K562 (cell line): ENCODE measurements around the gene NKAPL. TPM values are rescaled to one million over a fixed set of nuclear protein-coding genes. Genes with fewer than 3 reads are reported as not detected.

Experiments
- CCNT2 ChIP-seq: IDR thresholded peaks from 2 replicates; pipeline ENCODE4 v1.6.1; 2011; ENCODE audit warnings: borderline replicate concordance, low read depth, mild to moderate bottlenecking, moderate library complexity, mixed read lengths, low read length; ENCODE audit not compliant: insufficient read length; ENCODE audit errors: extremely low read depth
- CHD2 ChIP-seq: IDR thresholded peaks from 2 replicates; pipeline ENCODE4 v1.6.1; 2011; ENCODE audit warnings: low read depth, low read length
- DACH1 ChIP-seq: fragments of 450-650 bp; IDR thresholded peaks from 2 replicates; pipeline ENCODE4 v1.6.1; 2018; ENCODE audit not compliant: partially characterized antibody
- DNMT1 ChIP-seq: fragments of 450-650 bp; IDR thresholded peaks from 2 replicates; pipeline ENCODE4 v1.6.1; 2016; ENCODE audit warnings: antibody characterized with exemption, mild to moderate bottlenecking
- ETS1 ChIP-seq: conservative IDR thresholded peaks from 2 replicates; pipeline ENCODE4 v1.6.1; 2011; ENCODE audit warnings: low read depth, mild to moderate bottlenecking, low read length; ENCODE audit not compliant: control insufficient read depth
- GATAD2B ChIP-seq: fragments of 450-650 bp; IDR thresholded peaks from 2 replicates; pipeline ENCODE4 v1.6.1; 2017; ENCODE audit warnings: mild to moderate bottlenecking, borderline replicate concordance
- JUND ChIP-seq, 2 experiments: IDR thresholded peaks; 2 replicates in 1 of 2; 3 replicates in 1 of 2; pipeline ENCODE4 v1.6.1; 2011; ENCODE audit warnings: borderline replicate concordance in 2 of 2, low read depth in 2 of 2, low read length in 2 of 2, improper control_type of control experiment in 1 of 2, missing biosample characterization in 1 of 2, missing genetic modification characterization in 1 of 2, missing genetic modification reagents in 1 of 2
- MBD2 ChIP-seq: sonication (generic); IDR thresholded peaks from 2 replicates; pipeline ENCODE4 v1.6.1; 2016; ENCODE audit warnings: low read depth, borderline replicate concordance
- MXI1 ChIP-seq: IDR thresholded peaks from 2 replicates; pipeline ENCODE4 v1.6.1; 2011; ENCODE audit warnings: low read depth, mild to moderate bottlenecking, improper control_type of control experiment, low read length
- NR2C1 ChIP-seq, 2 experiments: fragments of 450-650 bp; IDR thresholded peaks; 2 replicates each; pipeline ENCODE4 v1.6.1; 2017; ENCODE audit warnings: mild to moderate bottlenecking in 2 of 2, antibody characterized with exemption in 1 of 2, inconsistent platforms in 1 of 2, missing compliant biosample characterization in 1 of 2, missing genetic modification characterization in 1 of 2
- NUFIP1 ChIP-seq: fragments of 450-650 bp; IDR thresholded peaks from 2 replicates; pipeline ENCODE4 v1.6.1; 2018; ENCODE audit not compliant: partially characterized antibody
- PHF20 ChIP-seq: fragments of 450-650 bp; IDR thresholded peaks from 2 replicates; pipeline ENCODE4 v1.6.1; 2018; ENCODE audit not compliant: partially characterized antibody
- POLR2AphosphoS5 ChIP-seq: IDR thresholded peaks from 2 replicates; pipeline ENCODE4 v1.6.1; 2011; ENCODE audit warnings: mild to moderate bottlenecking, low read depth, low read length, moderate library complexity; ENCODE audit not compliant: control insufficient read depth, insufficient read depth
- RBM39 ChIP-seq: fragments of 200-400 bp; formaldehyde crosslinking; optimal IDR thresholded peaks from 2 replicates; pipeline ENCODE3; 2018; ENCODE audit warnings: low read depth, low read length
- TBP ChIP-seq: optimal IDR thresholded peaks from 2 replicates; pipeline ENCODE3; 2011; ENCODE audit warnings: low read depth, low read length, improper control_type of control experiment
- ZBED1 ChIP-seq: IDR thresholded peaks from 2 replicates; pipeline ENCODE4 v1.6.1; 2014
- ZFX ChIP-seq: sonication (generic); formaldehyde crosslinking; IDR thresholded peaks from 2 replicates; pipeline ENCODE4 v1.8.0; 2022; ENCODE audit warnings: mild to moderate bottlenecking, missing genetic modification reagents, moderate library complexity
- ZKSCAN3 ChIP-seq: fragments of 250-450 bp; sonication (Bioruptor Pico); IDR thresholded peaks from 2 replicates; pipeline ENCODE4 v1.4.0; 2020
- ZNF143 ChIP-seq: sonication (generic); formaldehyde crosslinking; IDR thresholded peaks from 2 replicates; pipeline ENCODE4 v1.9.0; 2022; ENCODE audit warnings: mild to moderate bottlenecking, missing genetic modification reagents
- ZNF146 ChIP-seq: IDR thresholded peaks from one replicate; pipeline ENCODE4 v1.6.1; 2018; ENCODE audit warnings: missing compliant biosample characterization; ENCODE audit not compliant: unreplicated experiment
- ZNF584 ChIP-seq: fragments of 200-800 bp; sonication (Bioruptor generic); IDR thresholded peaks from 2 replicates; pipeline ENCODE4 v1.6.1; 2016; ENCODE audit warnings: low read depth, mild to moderate bottlenecking, missing genetic modification characterization, missing compliant biosample characterization
- polyA plus RNA-seq, 8 experiments: library from polyadenylated mRNA; depleted of rRNA in 4 of 8; stranded (reverse) in 5 of 8; unstranded in 3 of 8; fragments of >200 nt; fragmentation: Nextera tagmentation in 2 of 8; fragmentation: Illumina TruSeq in 1 of 8; extraction: Ambion mirVana in 2 of 8; extraction: Trizol in 1 of 8; gene quantifications; 2 replicates each; pipeline versions ENCODE4 v1.2.1 to v1.2.3, GENCODE V29; 2011 to 2014; ENCODE audit warnings: inconsistent platforms in 1 of 8, missing spikeins in 1 of 8
- total RNA-seq, 7 experiments: library from RNA; depleted of rRNA in 6 of 7; stranded (reverse); fragments of >200 nt in 6 of 7; fragmentation: Illumina TruSeq in 2 of 7; extraction: Trizol in 2 of 7; gene quantifications; 2 replicates each; pipeline versions ENCODE4 v1.2.1 to v1.2.3, GENCODE V29; 2011 to 2021; ENCODE audit warnings: low replicate concordance in 1 of 7
- TF ChIP-seq, protein P1 (sequence below): fragments of 450-650 bp; IDR thresholded peaks from 2 replicates; pipeline ENCODE4 v1.6.1; 2016; ENCODE audit warnings: missing biosample characterization, missing genetic modification characterization
- TF ChIP-seq, protein P2 (sequence below): sonication (generic); IDR thresholded peaks from 2 replicates; pipeline ENCODE4 v1.6.1; 2016
- TF ChIP-seq, protein P3 (sequence below): fragments of 450-650 bp; formaldehyde crosslinking; IDR thresholded peaks from 2 replicates; pipeline ENCODE4 v1.4.0; 2022; ENCODE audit warnings: missing genetic modification characterization

NKAPL gene
- total and polyA plus RNA-seq, 9 of the 15 experiments (the other 6 are each of a cell fraction or from before 2014, with no cell fraction given) = not detected

DNA sequence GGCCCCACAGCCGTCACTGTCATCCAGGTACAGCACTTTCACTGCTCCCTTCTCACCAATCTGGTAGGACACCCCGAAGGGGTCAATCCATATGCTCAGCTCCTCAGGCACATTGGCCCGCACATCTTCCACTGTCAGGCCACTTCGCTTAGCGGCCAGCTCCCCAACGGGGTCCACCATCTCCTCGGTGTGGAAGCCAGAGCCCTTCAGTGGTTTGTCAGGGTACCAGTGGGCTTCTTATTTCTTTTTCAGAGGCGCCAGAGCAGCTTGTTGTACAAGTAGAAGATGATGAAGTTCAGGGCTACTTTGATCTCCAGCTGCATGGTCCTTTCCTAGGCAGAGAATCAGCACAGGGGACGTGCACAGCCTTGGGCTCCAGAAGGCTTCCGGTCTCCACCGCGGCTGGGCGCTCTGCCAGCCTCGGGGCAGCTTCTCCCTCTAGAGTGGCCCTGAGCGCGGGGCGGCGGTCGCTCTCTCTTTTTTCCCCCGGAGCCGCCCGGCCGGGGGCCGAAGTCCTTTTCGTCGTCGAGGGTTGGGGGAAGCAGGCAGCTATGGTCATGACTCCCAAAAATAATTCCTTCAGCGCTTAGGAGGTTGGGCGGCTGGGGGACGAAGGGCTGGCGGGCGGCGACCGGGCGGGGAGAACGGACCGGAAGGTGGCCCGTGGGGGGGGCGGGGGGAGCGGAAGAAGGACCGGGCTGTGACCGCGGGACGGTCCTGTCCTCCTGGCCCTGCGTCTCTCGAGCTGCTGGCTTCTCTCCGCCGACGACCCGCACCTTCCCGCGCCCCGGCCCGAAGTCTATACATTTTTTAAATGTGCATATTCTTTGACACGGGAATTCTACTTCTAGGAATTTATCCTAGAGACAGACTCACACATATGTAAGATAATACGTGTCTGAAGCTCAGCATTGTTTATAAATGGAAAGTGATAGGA, 40.5 kb upstream of the NKAPL start (continued):
- peak; percentile 67 for TF ChIP-seq ZFX (CRISPR knock-in tag)
- TF ChIP-seq, protein P1, sequence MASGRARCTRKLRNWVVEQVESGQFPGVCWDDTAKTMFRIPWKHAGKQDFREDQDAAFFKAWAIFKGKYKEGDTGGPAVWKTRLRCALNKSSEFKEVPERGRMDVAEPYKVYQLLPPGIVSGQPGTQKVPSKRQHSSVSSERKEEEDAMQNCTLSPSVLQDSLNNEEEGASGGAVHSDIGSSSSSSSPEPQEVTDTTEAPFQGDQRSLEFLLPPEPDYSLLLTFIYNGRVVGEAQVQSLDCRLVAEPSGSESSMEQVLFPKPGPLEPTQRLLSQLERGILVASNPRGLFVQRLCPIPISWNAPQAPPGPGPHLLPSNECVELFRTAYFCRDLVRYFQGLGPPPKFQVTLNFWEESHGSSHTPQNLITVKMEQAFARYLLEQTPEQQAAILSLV (tag) = no peak
- TF ChIP-seq CHD2 = peak; percentile 49; the same call in 1 of the 2 replicates
- TF ChIP-seq GATAD2B = peak; percentile 86
- peak; percentile 32 for TF ChIP-seq DACH1
- TF ChIP-seq DNMT1 = no peak
- TF ChIP-seq MBD2 = no peak
- TF ChIP-seq JUND (IDR thresholded peaks at IDR 0.05; ENCODE audit: borderline replicate concordance, low read depth, low read length) = no peak
- no peak; the same call in 2 of the 3 replicates for TF ChIP-seq JUND (tag; IDR thresholded peaks at IDR 0.05; ENCODE audit: borderline replicate concordance, low read depth, low read length)
- peak; percentile 35 for TF ChIP-seq TBP
- TF ChIP-seq ZNF584 = no peak
- no peak for TF ChIP-seq NUFIP1
- no peak for TF ChIP-seq ZNF143 (CRISPR knock-in tag)
- no peak for TF ChIP-seq MXI1
- TF ChIP-seq POLR2AphosphoS5 = peak; percentile 72; the same call in 1 of the 2 replicates
- no peak for TF ChIP-seq RBM39
- no peak for TF ChIP-seq NR2C1 (IDR thresholded peaks at IDR 0.05)
- peak; percentile 39; the same call in 1 of the 2 replicates for TF ChIP-seq NR2C1 (tag; IDR thresholded peaks at IDR 0.05)
- no peak for TF ChIP-seq ZBED1
- peak; percentile 56 for TF ChIP-seq PHF20
- no peak for TF ChIP-seq ZKSCAN3 (CRISPR knock-in tag)
- peak; percentile 8 for TF ChIP-seq CCNT2
- TF ChIP-seq ZNF146 (CRISPR knock-in tag) = no peak
- TF ChIP-seq, protein P2, sequence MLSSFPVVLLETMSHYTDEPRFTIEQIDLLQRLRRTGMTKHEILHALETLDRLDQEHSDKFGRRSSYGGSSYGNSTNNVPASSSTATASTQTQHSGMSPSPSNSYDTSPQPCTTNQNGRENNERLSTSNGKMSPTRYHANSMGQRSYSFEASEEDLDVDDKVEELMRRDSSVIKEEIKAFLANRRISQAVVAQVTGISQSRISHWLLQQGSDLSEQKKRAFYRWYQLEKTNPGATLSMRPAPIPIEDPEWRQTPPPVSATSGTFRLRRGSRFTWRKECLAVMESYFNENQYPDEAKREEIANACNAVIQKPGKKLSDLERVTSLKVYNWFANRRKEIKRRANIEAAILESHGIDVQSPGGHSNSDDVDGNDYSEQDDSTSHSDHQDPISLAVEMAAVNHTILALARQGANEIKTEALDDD = no peak
- no peak; the same call in 1 of the 2 replicates for TF ChIP-seq ETS1
- TF ChIP-seq, protein P3, sequence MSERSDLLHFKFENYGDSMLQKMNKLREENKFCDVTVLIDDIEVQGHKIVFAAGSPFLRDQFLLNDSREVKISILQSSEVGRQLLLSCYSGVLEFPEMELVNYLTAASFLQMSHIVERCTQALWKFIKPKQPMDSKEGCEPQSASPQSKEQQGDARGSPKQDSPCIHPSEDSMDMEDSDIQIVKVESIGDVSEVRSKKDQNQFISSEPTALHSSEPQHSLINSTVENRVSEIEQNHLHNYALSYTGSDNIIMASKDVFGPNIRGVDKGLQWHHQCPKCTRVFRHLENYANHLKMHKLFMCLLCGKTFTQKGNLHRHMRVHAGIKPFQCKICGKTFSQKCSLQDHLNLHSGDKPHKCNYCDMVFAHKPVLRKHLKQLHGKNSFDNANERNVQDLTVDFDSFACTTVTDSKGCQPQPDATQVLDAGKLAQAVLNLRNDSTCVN (CRISPR knock-in tag) = no peak
